ENCODE data around the gene CHD3. TPM values are rescaled to one million over a fixed set of nuclear protein-coding genes. Genes with fewer than 3 reads are reported as not detected.

CHD3 gene
- total and polyA plus RNA-seq, 10 of the 15 experiments (the other 5 are each of a cell fraction or from before 2014, with no cell fraction given): 1.4 to 86.8 (median 39.1) TPM

- TF ChIP-seq PBX3 (IDR thresholded peaks at IDR 0.05; ENCODE audit: insufficient replicate concordance, low read depth, low read length) (no peak), SPI1 (IDR thresholded peaks at IDR 0.05; ENCODE audit: borderline replicate concordance, insufficient read depth, low read depth, low read length) (peak; percentile 19; the same call in 1 of the 2 replicates)
- TF ChIP-seq, protein P1, sequence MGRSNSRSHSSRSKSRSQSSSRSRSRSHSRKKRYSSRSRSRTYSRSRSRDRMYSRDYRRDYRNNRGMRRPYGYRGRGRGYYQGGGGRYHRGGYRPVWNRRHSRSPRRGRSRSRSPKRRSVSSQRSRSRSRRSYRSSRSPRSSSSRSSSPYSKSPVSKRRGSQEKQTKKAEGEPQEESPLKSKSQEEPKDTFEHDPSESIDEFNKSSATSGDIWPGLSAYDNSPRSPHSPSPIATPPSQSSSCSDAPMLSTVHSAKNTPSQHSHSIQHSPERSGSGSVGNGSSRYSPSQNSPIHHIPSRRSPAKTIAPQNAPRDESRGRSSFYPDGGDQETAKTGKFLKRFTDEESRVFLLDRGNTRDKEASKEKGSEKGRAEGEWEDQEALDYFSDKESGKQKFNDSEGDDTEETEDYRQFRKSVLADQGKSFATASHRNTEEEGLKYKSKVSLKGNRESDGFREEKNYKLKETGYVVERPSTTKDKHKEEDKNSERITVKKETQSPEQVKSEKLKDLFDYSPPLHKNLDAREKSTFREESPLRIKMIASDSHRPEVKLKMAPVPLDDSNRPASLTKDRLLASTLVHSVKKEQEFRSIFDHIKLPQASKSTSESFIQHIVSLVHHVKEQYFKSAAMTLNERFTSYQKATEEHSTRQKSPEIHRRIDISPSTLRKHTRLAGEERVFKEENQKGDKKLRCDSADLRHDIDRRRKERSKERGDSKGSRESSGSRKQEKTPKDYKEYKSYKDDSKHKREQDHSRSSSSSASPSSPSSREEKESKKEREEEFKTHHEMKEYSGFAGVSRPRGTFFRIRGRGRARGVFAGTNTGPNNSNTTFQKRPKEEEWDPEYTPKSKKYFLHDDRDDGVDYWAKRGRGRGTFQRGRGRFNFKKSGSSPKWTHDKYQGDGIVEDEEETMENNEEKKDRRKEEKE (IDR thresholded peaks at IDR 0.05): no peak
Observed at GRCh38 chr17:7856811-7857712, 31.5 kb upstream of the CHD3 start, which contains the start of gene NAA38 (continued).

Measured in GM12878 (cell line).